IMR-90 (cell line): ENCODE data around the gene ZBTB7B. TPM values are rescaled to one million over a fixed set of nuclear protein-coding genes. Genes with fewer than 3 reads are reported as not detected.
A peak's percentile ranks its signal among the peaks of the same experiment; 100 is the strongest.

Experiments
- ATAC-seq: fragments of 200-7000 bp; cut with Tn5 transposase; 2 replicates; pipeline ENCODE4 v1.9.1; 2020; ENCODE audit warnings: low read depth, mild to moderate bottlenecking, moderate library complexity
- BruUV-seq: library from RNA; stranded (reverse); fragments of 400-500 nt; replicated peaks from 2 replicates; lab custom pipeline; 2021; lab: Mats Ljungman, UMichigan
- CTCF ChIA-PET: fragments of 300-600 bp; formaldehyde crosslinking; extraction: SDS; loops from one replicate; lab custom pipeline; 2021; ENCODE audit warnings: antibody characterized with exemption; lab: Yijun Ruan, JAX
- POLR2A ChIA-PET: fragments of 300-600 bp; sonication (Branson Sonifier 250); formaldehyde crosslinking; loops from one replicate; lab custom pipeline; 2022; ENCODE audit warnings: antibody characterized with exemption; ENCODE audit not compliant: unreplicated experiment; lab: Charles Lee
- DNase-seq: peaks from one replicate; pipeline ENCODE4 v3.0.0; 2013
- H2AFZ ChIP-seq: replicated peaks from 2 replicates; pipeline ENCODE3; 2013; ENCODE audit warnings: low read length, mild to moderate bottlenecking; ENCODE audit not compliant: poor library complexity
- H2AK5ac ChIP-seq: 2 replicates; pipeline ENCODE4 v1.6.1; 2013; ENCODE audit warnings: low read depth, low read length, inconsistent platforms
- H2AK9ac ChIP-seq: replicated peaks from 2 replicates; pipeline ENCODE3; 2013; ENCODE audit warnings: mild to moderate bottlenecking, low read depth, low read length, moderate library complexity; ENCODE audit not compliant: poor library complexity
- H2BK120ac ChIP-seq: 2 replicates; pipeline ENCODE4 v1.6.1; 2013; ENCODE audit warnings: low read depth, low read length, inconsistent platforms
- H2BK15ac ChIP-seq: 3 replicates; pipeline ENCODE4 v1.6.1; 2013; ENCODE audit warnings: low read depth, low read length, inconsistent platforms
- H2BK20ac ChIP-seq: 2 replicates; pipeline ENCODE4 v1.6.1; 2013; ENCODE audit warnings: low read depth, mild to moderate bottlenecking, inconsistent platforms, low read length, moderate library complexity
- H2BK5ac ChIP-seq: 2 replicates; pipeline ENCODE4 v1.6.1; 2013; ENCODE audit warnings: mild to moderate bottlenecking, low read depth, low read length, inconsistent platforms; ENCODE audit not compliant: poor library complexity, severe bottlenecking
- H3K14ac ChIP-seq: replicated peaks from 2 replicates; pipeline ENCODE4 v1.6.1; 2013; ENCODE audit warnings: low read depth, low read length, inconsistent platforms
- H3K18ac ChIP-seq: 2 replicates; pipeline ENCODE4 v1.6.1; 2013; ENCODE audit warnings: low read depth, low read length, control low read depth
- H3K23ac ChIP-seq: 2 replicates; pipeline ENCODE4 v1.6.1; 2013; ENCODE audit warnings: low read depth, low read length, inconsistent platforms
- H3K27ac ChIP-seq: 2 replicates; pipeline ENCODE4 v1.5.1; 2013; ENCODE audit warnings: mild to moderate bottlenecking, control low read depth, low read length; ENCODE audit not compliant: insufficient read depth
- H3K27me3 ChIP-seq: 2 replicates; pipeline ENCODE4 v1.6.1; 2013; ENCODE audit warnings: low read length; ENCODE audit not compliant: control insufficient read depth, insufficient read depth
- H3K36me3 ChIP-seq: 2 replicates; pipeline ENCODE4 v1.6.1; 2013; ENCODE audit warnings: low read length, mixed read lengths; ENCODE audit not compliant: control insufficient read depth, insufficient read depth
- H3K4ac ChIP-seq: 2 replicates; pipeline ENCODE4 v1.6.1; 2013; ENCODE audit warnings: low read depth, low read length, inconsistent platforms
- H3K4me1 ChIP-seq: 2 replicates; pipeline ENCODE4 v1.6.1; 2013; ENCODE audit warnings: low read length, mixed read lengths; ENCODE audit not compliant: control insufficient read depth, insufficient read depth
- H3K4me2 ChIP-seq: 2 replicates; pipeline ENCODE4 v1.6.1; 2013; ENCODE audit warnings: low read depth, mild to moderate bottlenecking, control low read depth, low read length, moderate library complexity
- H3K4me3 ChIP-seq: 2 replicates; pipeline ENCODE4 v1.5.1; 2013; ENCODE audit warnings: low read depth, mild to moderate bottlenecking, control low read depth, low read length, moderate library complexity; ENCODE audit not compliant: insufficient read depth
- H3K56ac ChIP-seq: 2 replicates; pipeline ENCODE4 v1.6.1; 2013; ENCODE audit warnings: low read length, inconsistent platforms; ENCODE audit not compliant: insufficient read depth; ENCODE audit errors: extremely low read depth
- H3K79me1 ChIP-seq, 2 experiments: 2 replicates each; pipeline ENCODE4 v1.6.1; 2013; ENCODE audit warnings: low read length in 2 of 2, inconsistent platforms in 1 of 2, low read depth in 1 of 2
- H3K9ac ChIP-seq: 2 replicates; pipeline ENCODE4 v1.6.1; 2013; ENCODE audit warnings: low read depth, low read length, control low read depth
- H3K9me1 ChIP-seq: 2 replicates; pipeline ENCODE4 v1.6.1; 2013; ENCODE audit warnings: low read length, inconsistent platforms; ENCODE audit not compliant: insufficient read depth
- H3K9me3 ChIP-seq: 2 replicates; pipeline ENCODE4 v1.6.1; 2013; ENCODE audit warnings: low read length; ENCODE audit not compliant: control insufficient read depth, insufficient read depth
- H4K20me1 ChIP-seq: 2 replicates; pipeline ENCODE4 v1.6.1; 2013; ENCODE audit warnings: low read length, inconsistent platforms; ENCODE audit not compliant: insufficient read depth
- H4K5ac ChIP-seq: 2 replicates; pipeline ENCODE4 v1.6.1; 2013; ENCODE audit warnings: mild to moderate bottlenecking, low read depth, low read length, control low read depth
- H4K8ac ChIP-seq, 2 experiments: 2 replicates each; pipeline ENCODE4 v1.6.1; 2013; ENCODE audit warnings: low read depth in 2 of 2, low read length in 2 of 2, control low read depth in 1 of 2, inconsistent platforms in 1 of 2
- H4K91ac ChIP-seq: 2 replicates; pipeline ENCODE4 v1.6.1; 2013; ENCODE audit warnings: low read depth, low read length, inconsistent platforms; ENCODE audit not compliant: insufficient read depth
- BHLHE40 ChIP-seq: fragments of 150-350 bp; IDR thresholded peaks from 2 replicates; pipeline ENCODE4 v1.6.1; 2016; ENCODE audit warnings: mild to moderate bottlenecking, low read depth, low read length
- CEBPB ChIP-seq: IDR thresholded peaks from 2 replicates; pipeline ENCODE4 v1.6.1; 2012; ENCODE audit warnings: low read depth, low read length, improper control_type of control experiment
- CTCF ChIP-seq: conservative IDR thresholded peaks from 2 replicates; pipeline ENCODE4 v1.5.1; 2012; ENCODE audit warnings: mild to moderate bottlenecking, low read depth, low read length, improper control_type of control experiment
- FOS ChIP-seq: fragments of 150-350 bp; IDR thresholded peaks from 2 replicates; pipeline ENCODE4 v1.6.1; 2016; ENCODE audit warnings: low read depth, low read length
- MAFK ChIP-seq: IDR thresholded peaks from 2 replicates; pipeline ENCODE4 v1.6.1; 2012; ENCODE audit warnings: low read depth, low read length, improper control_type of control experiment
- MAZ ChIP-seq: IDR thresholded peaks from 2 replicates; pipeline ENCODE4 v1.6.1; 2012; ENCODE audit warnings: low read depth, mild to moderate bottlenecking, low read length, improper control_type of control experiment, moderate library complexity, borderline replicate concordance
- MXI1 ChIP-seq: IDR thresholded peaks from 2 replicates; pipeline ENCODE4 v1.6.1; 2012; ENCODE audit warnings: low read depth, mild to moderate bottlenecking, low read length, moderate library complexity, borderline replicate concordance
- RAD21 ChIP-seq: IDR thresholded peaks from 2 replicates; pipeline ENCODE4 v1.6.1; 2012; ENCODE audit warnings: low read length, improper control_type of control experiment
- SMC3 ChIP-seq: fragments of 150-350 bp; IDR thresholded peaks from 2 replicates; pipeline ENCODE4 v1.6.1; 2016; ENCODE audit warnings: low read depth, mild to moderate bottlenecking, antibody characterized with exemption, low read length, moderate library complexity
- WGBS, 2 experiments: methylation state at CpG; one replicate each; pipeline versions ENCODE4 v1.1.5 to v1.1.7; 2013; ENCODE audit warnings: missing lambda C conversion rate in 2 of 2; ENCODE audit not compliant: insufficient read length in 1 of 2; ENCODE audit errors: extremely low coverage in 2 of 2; 5-methylcytosine and 5-hydroxymethylcytosine counted together
- dilution Hi-C: fragments of 300-500 bp; cut with HindIII; formaldehyde crosslinking; loops from one replicate; pipeline ENCODE4 v1.14.3; 2018; ENCODE audit warnings: low sequenced_read_pairs; ENCODE audit not compliant: unreplicated experiment
- in situ Hi-C: fragments of 300-500 bp; cut with MboI; formaldehyde crosslinking; loops from 3 replicates; pipeline ENCODE4 v1.14.3; 2019; ENCODE audit warnings: low sequenced_read_pairs, inconsistent platforms, mixed read lengths
- intact Hi-C: fragments of 100-400 bp; cut with micrococcal nuclease; formaldehyde crosslinking; loops from 2 replicates; pipeline ENCODE4 v1.10.0; 2022
- polyA plus RNA-seq, 3 experiments: library from polyadenylated mRNA; depleted of rRNA; stranded (reverse); fragments of >200 nt; gene quantifications; 2 replicates each; pipeline ENCODE4 v1.2.3, GENCODE V29; 2012; ENCODE audit warnings: low replicate concordance in 1 of 3
- total RNA-seq: library from RNA; depleted of rRNA; stranded (reverse); fragments of >200 nt; gene quantifications from 2 replicates; pipeline ENCODE4 v1.2.3, GENCODE V29; 2012
- TF ChIP-seq, protein P1 (sequence below): fragments of 150-350 bp; IDR thresholded peaks from 2 replicates; pipeline ENCODE4 v1.6.1; 2016; ENCODE audit warnings: low read depth, mild to moderate bottlenecking, low read length, moderate library complexity, borderline replicate concordance

Gene ZBTB7B
- total and polyA plus RNA-seq, 2 of the 4 experiments (the other 2 are of a cell fraction), result 7.7 to 17.4 TPM

GRCh38 chr1:154998818-154999570, 3.6 kb upstream of the ZBTB7B start (continued):
- no peak for TF ChIP-seq BHLHE40
- TF ChIP-seq SMC3, result peak; percentile 75

DNA sequence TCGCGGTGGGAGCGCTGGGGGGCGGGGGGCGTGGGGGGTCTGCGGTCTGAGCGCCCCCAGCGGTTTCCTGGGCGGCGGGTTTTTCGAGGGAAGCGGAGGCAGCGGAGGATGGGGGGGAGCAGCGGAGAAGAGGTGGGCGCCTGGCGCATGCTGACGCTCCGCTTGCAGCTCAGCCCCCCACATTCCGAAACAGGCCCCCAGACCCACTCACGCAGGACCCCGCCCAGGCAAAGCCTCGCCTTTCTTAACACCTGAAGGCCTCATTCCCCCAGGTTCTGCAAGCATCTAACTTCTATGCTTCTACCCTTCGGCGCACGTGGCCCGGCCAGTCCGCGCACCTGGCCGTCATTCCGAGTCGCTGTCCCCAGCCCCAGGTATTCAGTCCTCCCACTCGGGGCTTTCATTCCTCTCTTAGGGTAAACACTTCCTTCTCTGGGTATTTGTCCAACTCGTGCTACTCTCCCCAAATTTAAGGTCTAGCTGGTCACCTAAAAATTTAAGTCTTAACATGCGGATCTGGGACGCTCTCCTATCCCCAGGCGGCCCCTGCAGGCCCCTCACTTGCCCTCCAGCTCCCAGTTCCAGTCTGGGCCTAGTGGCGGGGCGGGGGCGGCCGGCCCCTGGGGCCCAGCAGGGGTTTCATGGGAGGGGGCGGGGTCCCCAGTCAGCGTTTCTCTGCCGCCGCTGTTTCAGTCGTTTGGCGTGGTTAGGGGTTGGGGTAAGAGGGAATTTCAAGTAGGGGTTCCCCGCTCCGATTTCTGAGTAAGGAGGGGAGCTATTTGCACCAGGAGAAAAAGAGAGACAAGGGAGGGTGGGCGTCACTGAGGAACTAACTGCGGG, 2.8 kb upstream of the ZBTB7B start:
- H2AK5ac ChIP-seq, result peak overlapping the region; percentile 90
- TF ChIP-seq, protein P1, sequence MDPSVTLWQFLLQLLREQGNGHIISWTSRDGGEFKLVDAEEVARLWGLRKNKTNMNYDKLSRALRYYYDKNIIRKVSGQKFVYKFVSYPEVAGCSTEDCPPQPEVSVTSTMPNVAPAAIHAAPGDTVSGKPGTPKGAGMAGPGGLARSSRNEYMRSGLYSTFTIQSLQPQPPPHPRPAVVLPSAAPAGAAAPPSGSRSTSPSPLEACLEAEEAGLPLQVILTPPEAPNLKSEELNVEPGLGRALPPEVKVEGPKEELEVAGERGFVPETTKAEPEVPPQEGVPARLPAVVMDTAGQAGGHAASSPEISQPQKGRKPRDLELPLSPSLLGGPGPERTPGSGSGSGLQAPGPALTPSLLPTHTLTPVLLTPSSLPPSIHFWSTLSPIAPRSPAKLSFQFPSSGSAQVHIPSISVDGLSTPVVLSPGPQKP, result no peak
- no peak for TF ChIP-seq MAZ
- no peak for TF ChIP-seq RAD21
- TF ChIP-seq CEBPB, result no peak
- no peak for TF ChIP-seq MAFK
- no peak for TF ChIP-seq FOS
- no peak for TF ChIP-seq CTCF
- no peak for TF ChIP-seq MXI1

More for the DNA sequence above, 2.8 kb upstream of the ZBTB7B start:
- peak overlapping the region; percentile 12 to 90 for H4K8ac ChIP-seq
- no TSS peak for BruUV-seq
- H2AFZ ChIP-seq, result peak overlapping the region; percentile 78
- WGBS, 2 experiments, result 5% methylated on average over 10 of the region's 50 CpGs; no CpG with 5 or more reads in 1 of the 2 experiments
- no peaks in the 10 kb centered on the region for H3K36me3 ChIP-seq
- peak overlapping the region; percentile 100 for H3K4me2 ChIP-seq
- peak overlapping the region; percentile 98 for H2AK9ac ChIP-seq
- H2BK120ac ChIP-seq, result peak overlapping the region; percentile 78; the same call in 1 of the 2 replicates
- H3K56ac ChIP-seq, result no peak overlapping the region; the same call in 1 of the 2 replicates
- H2BK15ac ChIP-seq, result peak overlapping the region; percentile 22; the same call in 1 of the 3 replicates
- H2BK20ac ChIP-seq, result peak overlapping the region; percentile 11; the same call in 1 of the 2 replicates
- DNase-seq (no peak), ATAC-seq (no peak)
- peak overlapping the region; percentile 75 for H3K4me3 ChIP-seq
- H3K4ac ChIP-seq, result peak overlapping the region; percentile 85
- H4K91ac ChIP-seq, result peak overlapping the region; percentile 69
- peak overlapping the region; percentile 94 for H3K9ac ChIP-seq
- peak overlapping the region; percentile 95 for H3K18ac ChIP-seq
- ChIA-PET POLR2A (interaction anchor here (0.6 kb wide), 1 partner anchor 274 kb away, joined by 3 read pairs; the partner anchor contains the start of gene CLK2), CTCF (interaction anchor here (0.9 to 2.1 kb wide), 10 partner anchors 18 to 519 kb away, joined by 3 to 11 read pairs (median 4); partner anchors contain the start of genes PBXIP1, PYGO2 and SHC1)
- peak overlapping the region; percentile 91 for H3K27ac ChIP-seq
- peak overlapping the region; percentile 76 for H3K23ac ChIP-seq
- no peaks in the 10 kb centered on the region for H3K27me3 ChIP-seq
- H3K79me1 ChIP-seq, result peaks cover 14 to 39% of the 10 kb centered on the region in 2 experiments
- no peaks in the 10 kb centered on the region for H4K20me1 ChIP-seq
- peak overlapping the region; percentile 85 for H2BK5ac ChIP-seq
- in situ Hi-C loops, result no loop called here
- peaks cover 7% of the 10 kb centered on the region for H3K9me1 ChIP-seq
- intact Hi-C loops, result loop anchor here (2.0 to 5.0 kb wide), 3 partner anchors 39 to 63 kb away; partner anchors contain the start of genes ADAM15, PMVK and PYGO2
- H3K9me3 ChIP-seq, result no peaks in the 10 kb centered on the region
- H3K4me1 ChIP-seq, result peaks cover 15% of the 10 kb centered on the region
- H3K14ac ChIP-seq, result peak overlapping the region; percentile 15
- peak overlapping the region; percentile 90 for H4K5ac ChIP-seq
- dilution Hi-C loops, result no loop called here
